HepG2 (cell line): ENCODE data around the gene SPTSSB. TPM values are rescaled to one million over a fixed set of nuclear protein-coding genes. Genes with fewer than 3 reads are reported as not detected.

Experiments used
- EP300 ChIP-seq, 3 experiments: sonication (generic) in 1 of 3; formaldehyde crosslinking in 1 of 3; IDR thresholded peaks; 2 replicates each; pipeline versions ENCODE4 v1.5.1 to v1.6.1; 2011 to 2020; ENCODE audit warnings: low read depth in 2 of 3, low read length in 2 of 3, borderline replicate concordance in 1 of 3, improper control_type of control experiment in 1 of 3, mild to moderate bottlenecking in 1 of 3, missing genetic modification reagents in 1 of 3, moderate library complexity in 1 of 3
- FOXP1 ChIP-seq, 2 experiments: fragments of 450-650 bp in 1 of 2; IDR thresholded peaks; 2 replicates each; pipeline ENCODE4 v1.6.1; 2017 to 2018; ENCODE audit warnings: antibody characterized with exemption in 1 of 2
- HOXA3 ChIP-seq: sonication (generic); formaldehyde crosslinking; IDR thresholded peaks from 2 replicates; pipeline ENCODE4 v1.5.0; 2020; ENCODE audit warnings: missing genetic modification reagents
- KDM1A ChIP-seq: IDR thresholded peaks from 2 replicates; pipeline ENCODE4 v1.6.1; 2016; ENCODE audit warnings: missing compliant biosample characterization
- MEIS2 ChIP-seq: sonication (generic); formaldehyde crosslinking; IDR thresholded peaks from 2 replicates; pipeline ENCODE4 v1.9.0; 2021; ENCODE audit warnings: mild to moderate bottlenecking, missing genetic modification reagents
- MTA3 ChIP-seq: sonication (generic); formaldehyde crosslinking; IDR thresholded peaks from 2 replicates; pipeline ENCODE4 v1.4.0; 2020; ENCODE audit warnings: missing genetic modification reagents
- NFIC ChIP-seq: IDR thresholded peaks from 2 replicates; pipeline ENCODE4 v1.6.1; 2012; ENCODE audit warnings: mild to moderate bottlenecking, low read length, inconsistent platforms
- NR2F2 ChIP-seq: IDR thresholded peaks from 2 replicates; pipeline ENCODE4 v1.6.1; 2012; ENCODE audit warnings: low read depth, inconsistent platforms, borderline replicate concordance
- PHB2 ChIP-seq: fragments of 450-650 bp; IDR thresholded peaks from 2 replicates; pipeline ENCODE4 v1.6.1; 2018; ENCODE audit not compliant: partially characterized antibody
- PTBP1 ChIP-seq: fragments of 200-400 bp; formaldehyde crosslinking; IDR thresholded peaks from 2 replicates; pipeline ENCODE4 v1.6.1; 2018; ENCODE audit warnings: low read length, low read depth; ENCODE audit not compliant: poor library complexity, severe bottlenecking
- SIX1 ChIP-seq: sonication (generic); formaldehyde crosslinking; IDR thresholded peaks from 2 replicates; pipeline ENCODE4 v1.4.0; 2020; ENCODE audit warnings: missing genetic modification reagents, borderline replicate concordance
- SRSF9 ChIP-seq: fragments of 200-400 bp; formaldehyde crosslinking; IDR thresholded peaks from 2 replicates; pipeline ENCODE4 v1.6.1; 2018; ENCODE audit warnings: borderline replicate concordance, mild to moderate bottlenecking, low read depth, low read length; ENCODE audit not compliant: insufficient read depth, poor library complexity, severe bottlenecking
- USF2 ChIP-seq, 2 experiments: sonication (generic) in 1 of 2; formaldehyde crosslinking in 1 of 2; IDR thresholded peaks; 2 replicates each; pipeline versions ENCODE4 v1.5.1 to v1.6.1; 2011 to 2020; ENCODE audit warnings: borderline replicate concordance in 1 of 2, low read depth in 1 of 2, low read length in 1 of 2, mild to moderate bottlenecking in 1 of 2, missing genetic modification reagents in 1 of 2, moderate library complexity in 1 of 2
- ZBED4 ChIP-seq: sonication (generic); formaldehyde crosslinking; IDR thresholded peaks from 2 replicates; pipeline ENCODE4 v1.4.0; 2020; ENCODE audit warnings: missing genetic modification reagents, borderline replicate concordance
- ZNF746 ChIP-seq: sonication (generic); formaldehyde crosslinking; IDR thresholded peaks from 2 replicates; pipeline ENCODE4 v1.8.0; 2022; ENCODE audit warnings: mild to moderate bottlenecking, missing genetic modification reagents
- ZSCAN20 ChIP-seq: sonication (generic); formaldehyde crosslinking; IDR thresholded peaks from 2 replicates; pipeline ENCODE4 v1.4.0; 2020; ENCODE audit warnings: missing genetic modification reagents, mild to moderate bottlenecking, borderline replicate concordance
- ZSCAN22 ChIP-seq: sonication (generic); formaldehyde crosslinking; IDR thresholded peaks from 2 replicates; pipeline ENCODE4 v1.4.0; 2020; ENCODE audit warnings: mild to moderate bottlenecking, missing genetic modification reagents
- polyA plus RNA-seq, 8 experiments: library from polyadenylated mRNA; depleted of rRNA in 3 of 8; stranded (reverse) in 7 of 8; unstranded in 1 of 8; fragments of >200 nt; fragmentation: Illumina TruSeq in 4 of 8; extraction: Trizol in 4 of 8; gene quantifications; 2 replicates each; pipeline versions ENCODE4 v1.2.1 to v1.2.3, GENCODE V29; 2011 to 2016; ENCODE audit warnings: low read depth in 4 of 8, missing spikeins in 1 of 8, mixed read lengths in 1 of 8; ENCODE audit not compliant: insufficient read depth in 1 of 8
- total RNA-seq, 5 experiments: library from RNA; depleted of rRNA; stranded (reverse); fragments of >200 nt; fragmentation: Illumina TruSeq; extraction: Trizol; gene quantifications; 2 replicates each; pipeline ENCODE4 v1.2.3, GENCODE V29; 2016; ENCODE audit warnings: low read depth in 1 of 5
- TF ChIP-seq, protein P1 (sequence below): sonication (generic); formaldehyde crosslinking; IDR thresholded peaks from 2 replicates; pipeline ENCODE4 v1.4.0; 2020; ENCODE audit warnings: missing genetic modification reagents

Gene SPTSSB
- total and polyA plus RNA-seq, 2 of the 13 experiments (the other 11 are each of a cell fraction or from before 2014, with no cell fraction given): 0.51 to 2.4 TPM

DNA sequence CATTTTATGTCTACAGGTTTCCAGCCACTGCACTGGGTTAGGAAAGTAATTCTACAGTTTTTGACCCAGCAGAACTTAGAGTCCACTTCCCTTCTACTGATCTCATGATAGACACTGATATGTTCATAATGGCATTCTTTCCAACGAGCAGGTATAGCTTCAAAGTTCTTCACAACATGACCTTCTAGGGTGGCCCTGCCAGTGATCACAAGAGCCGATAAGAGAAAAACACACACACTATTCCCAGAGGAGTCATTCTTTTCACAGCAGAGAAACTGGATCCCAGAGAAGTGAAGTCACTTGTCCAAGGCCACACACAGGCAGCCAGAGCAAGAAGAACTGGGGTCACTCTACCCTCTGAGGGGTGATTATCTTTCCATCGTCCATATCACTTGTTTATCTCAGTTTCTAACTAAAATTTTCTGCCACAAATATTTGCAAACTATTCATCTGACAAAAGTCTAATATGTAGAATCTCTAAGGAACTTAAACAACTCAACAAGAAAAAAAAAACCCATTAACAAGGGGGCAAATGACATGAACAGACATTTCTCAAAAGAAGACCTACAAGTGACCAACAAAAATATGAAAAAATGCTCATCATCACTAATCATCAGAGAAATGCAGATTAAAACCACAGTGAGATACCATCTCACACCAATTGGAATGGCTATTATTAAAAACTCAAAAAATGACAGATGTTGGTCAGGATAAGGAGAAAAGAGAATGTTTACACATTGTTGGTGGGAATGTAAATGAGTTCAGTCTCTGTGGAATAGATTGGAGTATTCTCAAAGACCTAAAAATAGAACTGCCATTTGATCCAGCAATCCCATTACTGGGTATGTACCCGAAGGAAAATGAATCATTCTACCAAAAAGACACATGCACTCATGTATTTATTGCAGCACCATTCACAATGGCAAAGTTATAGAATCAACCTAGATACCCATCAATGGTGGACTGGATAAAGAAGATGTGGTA lies 31.5 kb downstream of the SPTSSB start (continued):
- TF ChIP-seq PTBP1: no peak
- TF ChIP-seq USF2 (IDR thresholded peaks at IDR 0.05; ENCODE audit: low read depth, low read length): no peak
- no peak for TF ChIP-seq USF2 (CRISPR knock-in tag; IDR thresholded peaks at IDR 0.05; ENCODE audit: borderline replicate concordance)
- TF ChIP-seq KDM1A (CRISPR knock-in tag): no peak
- TF ChIP-seq NR2F2: peak; percentile 79
- no peak for TF ChIP-seq ZNF746 (CRISPR knock-in tag)
- TF ChIP-seq ZSCAN20 (CRISPR knock-in tag): 0 out of 2 replicates have a peak, but pooled peaks have one; percentile 56
- no peak for TF ChIP-seq ZSCAN22 (CRISPR knock-in tag)
- peak; percentile 40; the same call in 1 of the 2 replicates for TF ChIP-seq HOXA3 (CRISPR knock-in tag)
- TF ChIP-seq NFIC: peak; percentile 69; the same call in 1 of the 2 replicates
- no peak for TF ChIP-seq PHB2
- TF ChIP-seq SIX1 (CRISPR knock-in tag): peak; percentile 82
- TF ChIP-seq MEIS2 (CRISPR knock-in tag): no peak
- no peak for TF ChIP-seq SRSF9
- peak in 1 of 2 experiments; percentile 84; a peak in 2 of 4 replicates for TF ChIP-seq EP300 (IDR thresholded peaks at IDR 0.05; ENCODE audit: low read depth in 2 of 2, low read length in 2 of 2)
- TF ChIP-seq EP300 (CRISPR knock-in tag; IDR thresholded peaks at IDR 0.05; ENCODE audit: borderline replicate concordance): peak; percentile 78
- TF ChIP-seq, protein P1, sequence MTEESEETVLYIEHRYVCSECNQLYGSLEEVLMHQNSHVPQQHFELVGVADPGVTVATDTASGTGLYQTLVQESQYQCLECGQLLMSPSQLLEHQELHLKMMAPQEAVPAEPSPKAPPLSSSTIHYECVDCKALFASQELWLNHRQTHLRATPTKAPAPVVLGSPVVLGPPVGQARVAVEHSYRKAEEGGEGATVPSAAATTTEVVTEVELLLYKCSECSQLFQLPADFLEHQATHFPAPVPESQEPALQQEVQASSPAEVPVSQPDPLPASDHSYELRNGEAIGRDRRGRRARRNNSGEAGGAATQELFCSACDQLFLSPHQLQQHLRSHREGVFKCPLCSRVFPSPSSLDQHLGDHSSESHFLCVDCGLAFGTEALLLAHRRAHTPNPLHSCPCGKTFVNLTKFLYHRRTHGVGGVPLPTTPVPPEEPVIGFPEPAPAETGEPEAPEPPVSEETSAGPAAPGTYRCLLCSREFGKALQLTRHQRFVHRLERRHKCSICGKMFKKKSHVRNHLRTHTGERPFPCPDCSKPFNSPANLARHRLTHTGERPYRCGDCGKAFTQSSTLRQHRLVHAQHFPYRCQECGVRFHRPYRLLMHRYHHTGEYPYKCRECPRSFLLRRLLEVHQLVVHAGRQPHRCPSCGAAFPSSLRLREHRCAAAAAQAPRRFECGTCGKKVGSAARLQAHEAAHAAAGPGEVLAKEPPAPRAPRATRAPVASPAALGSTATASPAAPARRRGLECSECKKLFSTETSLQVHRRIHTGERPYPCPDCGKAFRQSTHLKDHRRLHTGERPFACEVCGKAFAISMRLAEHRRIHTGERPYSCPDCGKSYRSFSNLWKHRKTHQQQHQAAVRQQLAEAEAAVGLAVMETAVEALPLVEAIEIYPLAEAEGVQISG (CRISPR knock-in tag): peak; percentile 27; the same call in 1 of the 2 replicates
- peak; percentile 95 for TF ChIP-seq ZBED4 (CRISPR knock-in tag)
- no peak for TF ChIP-seq FOXP1 (IDR thresholded peaks at IDR 0.05)
- TF ChIP-seq FOXP1 (CRISPR knock-in tag; IDR thresholded peaks at IDR 0.05): peak; percentile 59
- TF ChIP-seq MTA3: no peak
